Thyroid gland (tissue), 4 donors: ENCODE measurements around the gene EXOC7.

Source experiments
- POLR2A ChIP-seq, 2 donors: fragments of 450-650 bp; IDR thresholded peaks; one replicate each; pipeline ENCODE4 v1.6.1; 2017; ENCODE audit warnings: antibody characterized with exemption in 2 of 2, mild to moderate bottlenecking in 2 of 2, moderate library complexity in 1 of 2
- TF ChIP-seq, protein P1 (sequence below), 6 experiments: fragments of 200-600 bp in 3 of 6; fragments of 450-650 bp in 3 of 6; sonication (generic) in 3 of 6; IDR thresholded peaks; one replicate each; pipeline ENCODE4 v1.5.1; 2016 to 2019; ENCODE audit warnings: antibody characterized with exemption in 6 of 6, mild to moderate bottlenecking in 2 of 6, inconsistent platforms in 1 of 6, moderate library complexity in 1 of 6

DNA sequence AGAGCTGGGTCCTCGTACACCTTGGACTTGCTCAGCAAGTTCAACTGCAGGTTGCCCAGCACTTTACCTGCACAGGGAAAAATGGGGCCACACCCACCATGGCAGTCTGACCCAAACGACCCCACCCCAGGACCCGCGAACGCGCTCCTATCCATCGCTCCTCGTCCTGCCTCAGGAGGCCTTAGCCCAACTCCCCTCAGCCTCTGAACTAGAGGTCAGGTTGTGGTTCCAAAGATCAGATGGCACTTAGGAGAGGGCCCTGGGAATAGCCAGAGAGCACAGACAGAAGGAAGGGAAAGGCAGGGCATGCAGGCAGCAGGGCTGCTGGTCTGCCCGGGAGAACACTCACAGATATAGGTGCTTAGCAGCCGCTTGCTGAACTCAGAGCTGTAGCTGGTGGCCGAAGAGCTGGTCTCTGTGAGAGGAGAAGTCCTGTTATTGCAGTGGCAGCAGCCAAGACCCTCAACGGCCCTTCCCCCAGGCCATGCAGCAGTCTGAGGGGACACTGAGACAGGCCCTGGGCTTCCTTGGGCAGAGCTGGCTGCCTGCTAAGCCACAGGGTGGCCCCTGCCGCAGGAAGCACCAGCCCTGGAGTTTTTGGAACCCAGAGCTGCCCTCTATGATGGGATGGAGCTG is 17.7 kb downstream of the EXOC7 start:
- TF ChIP-seq, protein P1, sequence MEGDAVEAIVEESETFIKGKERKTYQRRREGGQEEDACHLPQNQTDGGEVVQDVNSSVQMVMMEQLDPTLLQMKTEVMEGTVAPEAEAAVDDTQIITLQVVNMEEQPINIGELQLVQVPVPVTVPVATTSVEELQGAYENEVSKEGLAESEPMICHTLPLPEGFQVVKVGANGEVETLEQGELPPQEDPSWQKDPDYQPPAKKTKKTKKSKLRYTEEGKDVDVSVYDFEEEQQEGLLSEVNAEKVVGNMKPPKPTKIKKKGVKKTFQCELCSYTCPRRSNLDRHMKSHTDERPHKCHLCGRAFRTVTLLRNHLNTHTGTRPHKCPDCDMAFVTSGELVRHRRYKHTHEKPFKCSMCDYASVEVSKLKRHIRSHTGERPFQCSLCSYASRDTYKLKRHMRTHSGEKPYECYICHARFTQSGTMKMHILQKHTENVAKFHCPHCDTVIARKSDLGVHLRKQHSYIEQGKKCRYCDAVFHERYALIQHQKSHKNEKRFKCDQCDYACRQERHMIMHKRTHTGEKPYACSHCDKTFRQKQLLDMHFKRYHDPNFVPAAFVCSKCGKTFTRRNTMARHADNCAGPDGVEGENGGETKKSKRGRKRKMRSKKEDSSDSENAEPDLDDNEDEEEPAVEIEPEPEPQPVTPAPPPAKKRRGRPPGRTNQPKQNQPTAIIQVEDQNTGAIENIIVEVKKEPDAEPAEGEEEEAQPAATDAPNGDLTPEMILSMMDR (IDR thresholded peaks at IDR 0.05) = no peak
- TF ChIP-seq POLR2A (IDR thresholded peaks at IDR 0.05) = no peak
